Activated CD4-positive, alpha-beta T cell treated with anti-CD3 and anti-CD28 coated beads, Interleukin-2, amount 50 U/mL, for 1 hour (primary cell): ENCODE results near the gene CWC27.

Experiments
- DNase-seq: peaks from one replicate; pipeline ENCODE4 v3.0.0-alpha.2; 2020

The CWC27 gene

GRCh38 chr5:65041296-65042158 lies 272.8 kb downstream of the CWC27 start:
- DNase-seq = no peak

GRCh38 chr5:65043843-65044359 lies 275.2 kb downstream of the CWC27 start:
- DNase-seq = no peak

GRCh38 chr5:65047225-65047624 lies 278.5 kb downstream of the CWC27 start:
- no peak for DNase-seq

- DNase-seq = no peak
These were observed 279.4 kb downstream of the CWC27 start for GRCh38 chr5:65047948-65048690.

GRCh38 chr5:65050140-65050539 lies 281.4 kb downstream of the CWC27 start:
- no peak for DNase-seq

- DNase-seq = no peak
These were observed 282.2 kb downstream of the CWC27 start for GRCh38 chr5:65050826-65051498.

GRCh38 chr5:65055938-65056337 lies 287.2 kb downstream of the CWC27 start:
- no peak for DNase-seq

GRCh38 chr5:65059681-65060598 lies 291.2 kb downstream of the CWC27 start:
- no peak for DNase-seq

- no peak for DNase-seq
These were observed 292.7 kb downstream of the CWC27 start for GRCh38 chr5:65061250-65061973.

- DNase-seq = no peak
These were observed 293.2 kb downstream of the CWC27 start for GRCh38 chr5:65061974-65062353.

- DNase-seq = no peak
These were observed 293.8 kb downstream of the CWC27 start for GRCh38 chr5:65062469-65063083.

- DNase-seq = no peak
These were observed 296.3 kb downstream of the CWC27 start for GRCh38 chr5:65065001-65065511.

GRCh38 chr5:65066387-65067146 lies 297.8 kb downstream of the CWC27 start:
- no peak for DNase-seq

GRCh38 chr5:65067147-65067506 lies 298.4 kb downstream of the CWC27 start:
- no peak for DNase-seq
